HepG2 (cell line): ENCODE data around the gene TEKT3. TPM values are rescaled to one million over a fixed set of nuclear protein-coding genes. Genes with fewer than 3 reads are reported as not detected.

Source experiments
- ATAC-seq: fragments of 200-7000 bp; cut with Tn5 transposase; 3 replicates; pipeline ENCODE4 v1.9.1; 2020; ENCODE audit warnings: mild to moderate bottlenecking, moderate library complexity
- BruUV-seq: library from RNA; stranded (reverse); fragments of 400-500 nt; replicated peaks from 2 replicates; lab custom pipeline; 2021; lab: Mats Ljungman, UMichigan
- CTCF ChIA-PET: fragments of 300-600 bp; formaldehyde crosslinking; extraction: SDS; loops from one replicate; lab custom pipeline; 2021; ENCODE audit warnings: low total read pairs, inconsistent platforms, low intra/inter-chr PET ratio; lab: Yijun Ruan, JAX
- POLR2A ChIA-PET: fragments of 350-600 bp; sonication (Branson Sonifier 250); formaldehyde crosslinking; loops from one replicate; lab custom pipeline; 2020; ENCODE audit warnings: antibody characterized with exemption, inconsistent platforms; lab: Yijun Ruan, JAX
- DNase-seq: peaks from one replicate; pipeline ENCODE4 v3.0.0-alpha.2; 2015; ENCODE audit warnings: low spot score
- FAIRE-seq: peaks from 3 replicates; lab custom pipeline; 2011; peaks lifted over from hg19 to GRCh38; lab: Jason Lieb, UNC
- H2AFZ ChIP-seq: one replicate; pipeline ENCODE4 v1.6.1; 2011; ENCODE audit warnings: low read length, inconsistent platforms
- H3K27ac ChIP-seq: fragments of 300-600 bp; 3 replicates; pipeline ENCODE4 v1.8.0; 2011; ENCODE audit warnings: mixed run types, mild to moderate bottlenecking, mixed read lengths, low read length, inconsistent platforms; ENCODE audit not compliant: insufficient read depth; ENCODE audit errors: extremely low read length
- H3K27me3 ChIP-seq, 2 experiments: fragments of 200-600 bp in 1 of 2; 2 replicates in 1 of 2; 3 replicates in 1 of 2; pipeline versions ENCODE4 v1.6.0 to v1.8.0; 2011; ENCODE audit warnings: low read length in 2 of 2, mild to moderate bottlenecking in 2 of 2, moderate library complexity in 2 of 2, inconsistent platforms in 1 of 2; ENCODE audit not compliant: insufficient read depth in 2 of 2, control insufficient read depth in 1 of 2
- H3K36me3 ChIP-seq, 2 experiments: fragments of 200-600 bp in 1 of 2; replicated peaks in 1 of 2; 2 replicates in 1 of 2; 3 replicates in 1 of 2; pipeline versions ENCODE4 v1.5.1 to v1.8.0; 2011; ENCODE audit warnings: low read length in 2 of 2, inconsistent platforms in 1 of 2; ENCODE audit not compliant: insufficient read depth in 2 of 2, control insufficient read depth in 1 of 2
- H3K4me1 ChIP-seq: 2 replicates; pipeline ENCODE4 v1.5.1; 2012; ENCODE audit warnings: low read length, inconsistent platforms; ENCODE audit not compliant: insufficient read depth
- H3K4me2 ChIP-seq: 2 replicates; pipeline ENCODE4 v1.6.0; 2011; ENCODE audit warnings: low read depth, low read length, inconsistent platforms
- H3K4me3 ChIP-seq, 3 experiments: fragments of 200-600 bp in 1 of 3; sonication (generic), shearing (Covaris generic) in 1 of 3; replicated peaks in 1 of 3; 2 replicates each; pipeline ENCODE4 v1.5.1; 2011 to 2016; ENCODE audit warnings: low read length in 3 of 3, inconsistent platforms in 2 of 3, low read depth in 2 of 3, mild to moderate bottlenecking in 2 of 3, control low read depth in 1 of 3, mixed read lengths in 1 of 3; ENCODE audit not compliant: insufficient read depth in 1 of 3
- H3K79me2 ChIP-seq: one replicate; pipeline ENCODE4 v1.6.1; 2011; ENCODE audit warnings: low read length, inconsistent platforms; ENCODE audit not compliant: insufficient read depth
- H3K9ac ChIP-seq: 2 replicates; pipeline ENCODE4 v1.6.0; 2011; ENCODE audit warnings: mild to moderate bottlenecking, low read depth, low read length, inconsistent platforms; ENCODE audit not compliant: insufficient read depth
- H3K9me3 ChIP-seq: 2 replicates; pipeline ENCODE4 v1.5.1; 2012; ENCODE audit warnings: mild to moderate bottlenecking, low read length
- H4K20me1 ChIP-seq: 2 replicates; pipeline ENCODE4 v1.6.0; 2011; ENCODE audit warnings: inconsistent platforms, mild to moderate bottlenecking, low read length, moderate library complexity; ENCODE audit not compliant: insufficient read depth
- ETV5 ChIP-seq: IDR thresholded peaks from 2 replicates; pipeline ENCODE4 v1.6.1; 2018; ENCODE audit warnings: missing biosample characterization, missing genetic modification reagents, inconsistent platforms, borderline replicate concordance
- PPARG ChIP-seq: conservative IDR thresholded peaks from 2 replicates; pipeline ENCODE4 v1.6.1; 2016; ENCODE audit warnings: missing biosample characterization, missing genetic modification reagents
- RARG ChIP-seq: sonication (generic); formaldehyde crosslinking; IDR thresholded peaks from 2 replicates; pipeline ENCODE4 v1.4.0; 2020; ENCODE audit warnings: low read depth, mild to moderate bottlenecking, missing genetic modification reagents
- SMC3 ChIP-seq: IDR thresholded peaks from 2 replicates; pipeline ENCODE4 v1.6.1; 2011; ENCODE audit warnings: low read length, improper control_type of control experiment
- SRF ChIP-seq: IDR thresholded peaks from 2 replicates; pipeline ENCODE4 v1.6.1; 2011; ENCODE audit warnings: mild to moderate bottlenecking, low read depth, low read length, moderate library complexity
- THAP11 ChIP-seq: IDR thresholded peaks from 2 replicates; pipeline ENCODE4 v1.6.1; 2016; ENCODE audit warnings: missing biosample characterization, missing genetic modification reagents
- ZNF12 ChIP-seq: sonication (generic); formaldehyde crosslinking; IDR thresholded peaks from 2 replicates; pipeline ENCODE4 v1.5.0; 2020; ENCODE audit warnings: missing genetic modification reagents
- WGBS: methylation state at CpG from one replicate; pipeline ENCODE4 v1.1.6; 2017; ENCODE audit warnings: low lambda C conversion rate; 5-methylcytosine and 5-hydroxymethylcytosine counted together
- in situ Hi-C: cut with HindIII; loops from 2 replicates; pipeline ENCODE4 v1.10.0; 2017; ENCODE audit warnings: low pct_unique_long_range_greater_than_20kb; ENCODE audit not compliant: extremely low pct_ligation_motif_present
- intact Hi-C: fragments of 100-400 bp; cut with micrococcal nuclease; formaldehyde crosslinking; loops from one replicate; pipeline ENCODE4 v1.10.0; 2022; ENCODE audit not compliant: unreplicated experiment
- polyA plus RNA-seq, 8 experiments: library from polyadenylated mRNA; depleted of rRNA in 3 of 8; stranded (reverse) in 7 of 8; unstranded in 1 of 8; fragments of >200 nt; fragmentation: Illumina TruSeq in 4 of 8; extraction: Trizol in 4 of 8; gene quantifications; 2 replicates each; pipeline versions ENCODE4 v1.2.1 to v1.2.3, GENCODE V29; 2011 to 2016; ENCODE audit warnings: low read depth in 4 of 8, missing spikeins in 1 of 8, mixed read lengths in 1 of 8; ENCODE audit not compliant: insufficient read depth in 1 of 8
- total RNA-seq, 5 experiments: library from RNA; depleted of rRNA; stranded (reverse); fragments of >200 nt; fragmentation: Illumina TruSeq; extraction: Trizol; gene quantifications; 2 replicates each; pipeline ENCODE4 v1.2.3, GENCODE V29; 2016; ENCODE audit warnings: low read depth in 1 of 5
- TF ChIP-seq, protein P1 (sequence below): sonication (generic); formaldehyde crosslinking; IDR thresholded peaks from 2 replicates; pipeline ENCODE4 v1.5.0; 2020; ENCODE audit warnings: mild to moderate bottlenecking, missing genetic modification reagents
- TF ChIP-seq, protein P2 (sequence below): sonication (generic); formaldehyde crosslinking; IDR thresholded peaks from 2 replicates; pipeline ENCODE4 v1.8.0; 2022; ENCODE audit warnings: mild to moderate bottlenecking, missing genetic modification reagents; ENCODE audit not compliant: insufficient replicate concordance
- TF ChIP-seq, protein P3 (sequence below): sonication (generic); formaldehyde crosslinking; IDR thresholded peaks from 2 replicates; pipeline ENCODE4 v1.4.0; 2020; ENCODE audit warnings: missing genetic modification reagents

The TEKT3 gene
- total and polyA plus RNA-seq, 2 of the 13 experiments (the other 11 are each of a cell fraction or from before 2014, with no cell fraction given), result 0.58 to 0.82 TPM

DNA sequence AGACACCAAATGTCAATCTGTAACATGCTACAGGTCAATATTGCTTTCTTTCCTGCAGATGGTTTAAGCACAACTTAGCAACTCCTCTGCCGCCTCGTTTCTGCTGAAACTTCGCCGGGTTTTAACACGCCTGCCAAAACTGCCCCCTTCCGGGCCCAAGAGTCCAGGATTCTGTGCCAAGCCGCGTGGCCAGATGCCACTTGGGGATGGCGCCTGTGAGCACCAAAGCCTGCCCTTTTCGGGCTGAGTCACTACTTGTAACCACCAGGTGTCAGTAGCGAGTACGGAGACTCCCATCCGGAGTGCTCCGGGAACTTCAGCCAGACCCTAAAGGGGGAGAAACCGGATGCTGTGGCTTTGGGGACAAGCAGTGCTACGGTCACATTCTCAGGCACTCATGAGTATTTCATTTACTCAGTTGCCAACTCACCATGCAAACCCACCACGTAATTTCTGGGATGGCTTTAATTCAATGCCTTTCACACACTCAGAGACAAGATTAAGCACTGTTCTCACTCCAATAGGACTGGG, 84.1 kb downstream of the TEKT3 start:
- Histone ChIP-seq H3K79me2 (no peaks in the 10 kb centered on the region), H3K4me2 (peak overlapping the region; percentile 38), H3K4me3 (no peak overlapping the region), H2AFZ (peak overlapping the region; percentile 18), H3K27me3 (peaks cover 7 to 11% of the 10 kb centered on the region in 2 experiments; a peak in 3 of 5 replicates), H3K36me3 (no peaks in the 10 kb centered on the region), H4K20me1 (no peaks in the 10 kb centered on the region), H3K4me1 (peaks cover 39% of the 10 kb centered on the region), H3K27ac (no peak overlapping the region), H3K9me3 (no peaks in the 10 kb centered on the region), H3K9ac (no peak overlapping the region)
- no TSS peak for BruUV-seq
- CTCF ChIA-PET, result interaction anchor here (1.1 to 2.7 kb wide), 4 partner anchors 24 to 269 kb away, joined by 3 to 9 read pairs (median 7); no protein-coding TSS in a partner anchor
- POLR2A ChIA-PET, result no interaction called here
- DNase-seq (peak; percentile 61), FAIRE-seq (peak; percentile 55), ATAC-seq (peak; percentile 40)
- in situ Hi-C loops (no loop called here), intact Hi-C loops (no loop called here)
- WGBS, result 41% methylated on average over 10 of the region's 17 CpGs
- TF ChIP-seq RARG (CRISPR knock-in tag) (no peak), ZNF12 (CRISPR knock-in tag) (no peak), SMC3 (peak; percentile 54), THAP11 (CRISPR knock-in tag) (0 out of 2 replicates have a peak, but pooled peaks have one; percentile 15), PPARG (CRISPR knock-in tag) (0 out of 2 replicates have a peak, but pooled peaks have one; percentile 17), SRF (peak; percentile 17; the same call in 1 of the 2 replicates), ETV5 (CRISPR knock-in tag) (peak; percentile 41; the same call in 1 of the 2 replicates)
- TF ChIP-seq, protein P1, sequence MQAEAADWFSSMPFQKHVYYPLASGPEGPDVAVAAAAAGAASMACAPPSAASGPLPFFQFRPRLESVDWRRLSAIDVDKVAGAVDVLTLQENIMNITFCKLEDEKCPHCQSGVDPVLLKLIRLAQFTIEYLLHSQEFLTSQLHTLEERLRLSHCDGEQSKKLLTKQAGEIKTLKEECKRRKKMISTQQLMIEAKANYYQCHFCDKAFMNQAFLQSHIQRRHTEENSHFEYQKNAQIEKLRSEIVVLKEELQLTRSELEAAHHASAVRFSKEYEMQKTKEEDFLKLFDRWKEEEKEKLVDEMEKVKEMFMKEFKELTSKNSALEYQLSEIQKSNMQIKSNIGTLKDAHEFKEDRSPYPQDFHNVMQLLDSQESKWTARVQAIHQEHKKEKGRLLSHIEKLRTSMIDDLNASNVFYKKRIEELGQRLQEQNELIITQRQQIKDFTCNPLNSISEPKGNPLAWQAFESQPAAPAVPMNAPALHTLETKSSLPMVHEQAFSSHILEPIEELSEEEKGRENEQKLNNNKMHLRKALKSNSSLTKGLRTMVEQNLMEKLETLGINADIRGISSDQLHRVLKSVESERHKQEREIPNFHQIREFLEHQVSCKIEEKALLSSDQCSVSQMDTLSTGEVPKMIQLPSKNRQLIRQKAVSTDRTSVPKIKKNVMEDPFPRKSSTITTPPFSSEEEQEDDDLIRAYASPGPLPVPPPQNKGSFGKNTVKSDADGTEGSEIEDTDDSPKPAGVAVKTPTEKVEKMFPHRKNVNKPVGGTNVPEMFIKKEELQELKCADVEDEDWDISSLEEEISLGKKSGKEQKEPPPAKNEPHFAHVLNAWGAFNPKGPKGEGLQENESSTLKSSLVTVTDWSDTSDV, result 0 out of 2 replicates have a peak, but pooled peaks have one; percentile 19
- TF ChIP-seq, protein P2, sequence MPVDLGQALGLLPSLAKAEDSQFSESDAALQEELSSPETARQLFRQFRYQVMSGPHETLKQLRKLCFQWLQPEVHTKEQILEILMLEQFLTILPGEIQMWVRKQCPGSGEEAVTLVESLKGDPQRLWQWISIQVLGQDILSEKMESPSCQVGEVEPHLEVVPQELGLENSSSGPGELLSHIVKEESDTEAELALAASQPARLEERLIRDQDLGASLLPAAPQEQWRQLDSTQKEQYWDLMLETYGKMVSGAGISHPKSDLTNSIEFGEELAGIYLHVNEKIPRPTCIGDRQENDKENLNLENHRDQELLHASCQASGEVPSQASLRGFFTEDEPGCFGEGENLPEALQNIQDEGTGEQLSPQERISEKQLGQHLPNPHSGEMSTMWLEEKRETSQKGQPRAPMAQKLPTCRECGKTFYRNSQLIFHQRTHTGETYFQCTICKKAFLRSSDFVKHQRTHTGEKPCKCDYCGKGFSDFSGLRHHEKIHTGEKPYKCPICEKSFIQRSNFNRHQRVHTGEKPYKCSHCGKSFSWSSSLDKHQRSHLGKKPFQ (CRISPR knock-in tag), result no peak
- TF ChIP-seq, protein P3, sequence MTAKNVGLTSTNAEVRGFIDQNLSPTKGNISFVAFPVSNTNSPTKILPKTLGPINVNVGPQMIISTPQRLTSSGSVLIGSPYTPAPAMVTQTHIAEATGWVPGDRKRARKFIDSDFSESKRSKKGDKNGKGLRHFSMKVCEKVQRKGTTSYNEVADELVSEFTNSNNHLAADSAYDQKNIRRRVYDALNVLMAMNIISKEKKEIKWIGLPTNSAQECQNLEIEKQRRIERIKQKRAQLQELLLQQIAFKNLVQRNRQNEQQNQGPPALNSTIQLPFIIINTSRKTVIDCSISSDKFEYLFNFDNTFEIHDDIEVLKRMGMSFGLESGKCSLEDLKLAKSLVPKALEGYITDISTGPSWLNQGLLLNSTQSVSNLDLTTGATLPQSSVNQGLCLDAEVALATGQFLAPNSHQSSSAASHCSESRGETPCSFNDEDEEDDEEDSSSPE, result no peak
